Measurements from ENCODE around the gene MDM1.

MDM1 gene

DNA sequence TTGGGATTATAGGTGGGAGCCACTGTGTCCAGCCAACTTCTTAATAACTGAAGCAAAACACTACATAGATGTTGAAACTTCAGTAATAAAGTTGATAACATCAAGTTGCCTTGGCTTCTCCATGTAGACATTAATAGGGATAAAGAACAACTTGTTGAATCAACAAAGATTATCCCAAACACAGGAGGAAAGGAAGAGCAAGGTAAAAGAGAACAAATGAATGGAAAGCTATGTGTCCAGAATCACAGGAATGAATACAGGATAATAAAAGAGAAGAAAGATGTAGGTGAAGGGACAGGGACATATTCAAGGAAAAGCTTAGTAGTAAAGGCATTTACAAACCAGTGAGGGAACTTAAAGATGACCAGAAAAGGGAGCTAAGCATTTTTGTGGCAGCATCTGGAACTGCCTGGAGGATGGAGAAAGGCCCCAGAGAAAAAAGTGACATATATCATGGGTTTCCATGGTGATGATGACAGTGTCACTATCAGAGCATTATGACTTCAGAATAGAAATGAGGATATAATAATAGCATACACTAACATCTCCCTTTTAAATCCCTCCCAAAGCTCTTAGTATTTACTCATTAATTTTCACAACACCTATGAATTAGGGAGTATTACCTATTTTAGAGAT is 24.0 kb upstream of the MDM1 start:
- no peak for DNase-seq

- DNase-seq = no peak
Observed at GRCh38 chr12:68354977-68355541, 22.9 kb upstream of the MDM1 start.

DNA sequence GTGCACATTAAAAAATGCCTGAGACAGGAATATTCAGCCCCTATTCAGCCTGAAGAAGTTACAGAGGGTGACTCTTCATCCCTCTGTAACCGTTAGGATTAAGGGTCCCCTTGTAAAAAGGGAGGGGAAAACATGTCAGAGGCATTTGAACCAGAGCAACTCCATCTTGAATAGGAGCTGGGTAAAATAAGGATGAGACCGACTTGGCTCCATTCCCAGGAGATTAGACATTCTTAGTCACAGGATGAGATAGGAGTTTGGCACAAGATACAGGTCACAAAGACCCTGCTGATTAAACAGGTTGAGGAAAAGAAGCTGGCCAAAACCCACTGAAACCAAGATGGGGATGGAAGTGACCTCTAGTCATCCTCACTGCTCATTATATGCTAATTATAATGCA is 19.9 kb upstream of the MDM1 start:
- DNase-seq = no peak

- no peak for DNase-seq
Observed at GRCh38 chr12:68350753-68351152, 18.6 kb upstream of the MDM1 start.

- no peak for DNase-seq
Observed at GRCh38 chr12:68349921-68350606, 17.9 kb upstream of the MDM1 start.

DNA sequence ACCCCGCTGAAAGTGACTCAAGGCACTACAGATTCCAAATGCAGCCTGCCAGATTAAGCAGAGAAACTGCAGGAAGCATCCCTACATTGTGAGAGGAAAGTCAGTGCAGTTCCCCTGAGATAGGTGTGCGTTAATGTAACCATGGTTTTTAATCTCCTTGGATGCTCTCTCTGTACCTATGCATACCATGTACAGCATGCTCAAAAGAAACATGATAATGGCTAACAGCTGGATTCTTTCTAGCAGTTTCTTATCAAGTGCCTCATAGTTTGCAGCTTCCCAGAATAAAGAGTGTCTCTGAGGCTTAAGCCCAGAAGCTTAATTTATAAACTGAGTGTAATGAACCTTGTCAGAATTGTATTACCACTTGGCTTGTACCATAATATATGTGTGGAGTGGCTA is 17.1 kb upstream of the MDM1 start:
- DNase-seq = no peak

GRCh38 chr12:68348419-68348818 is 16.3 kb upstream of the MDM1 start:
- DNase-seq = no peak

DNA sequence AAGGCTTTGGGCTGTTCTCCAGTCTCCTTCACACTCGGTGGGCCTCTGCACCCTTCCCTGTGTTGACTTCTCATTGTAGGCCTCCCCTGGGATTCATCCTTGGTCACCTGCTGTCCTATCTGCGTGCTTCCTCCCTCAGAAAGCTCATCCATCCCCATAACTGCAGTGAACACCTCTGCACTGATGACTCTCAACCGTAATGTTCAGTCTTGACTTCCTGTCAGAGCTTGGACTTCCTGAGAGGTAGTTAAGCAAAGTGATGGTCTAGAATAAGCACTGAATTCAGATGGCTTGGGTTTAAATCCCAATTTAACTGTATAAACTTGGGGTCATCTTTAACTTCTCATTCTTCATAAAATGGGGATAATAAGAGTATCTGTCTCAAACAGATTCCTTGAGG is 13.6 kb upstream of the MDM1 start:
- no peak for DNase-seq

DNA sequence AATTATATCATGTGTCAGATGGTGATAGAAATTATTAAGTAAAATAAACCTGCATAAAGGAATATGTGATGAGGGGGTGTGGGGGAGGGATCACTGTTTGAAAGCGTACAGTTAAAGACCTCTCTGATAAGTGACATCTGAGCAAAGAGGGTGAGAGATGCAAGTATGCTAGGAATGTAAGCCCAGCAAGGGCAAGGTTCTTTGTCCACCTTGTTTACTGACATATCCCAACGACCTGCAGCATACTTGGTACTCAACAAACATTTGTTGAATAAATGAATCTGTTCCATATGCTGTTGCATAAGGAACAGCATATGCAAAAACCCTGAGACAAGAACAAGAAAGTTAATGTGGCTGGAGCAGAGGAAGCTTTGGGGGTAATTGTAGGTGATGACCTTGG is 12.0 kb upstream of the MDM1 start:
- DNase-seq = no peak

- DNase-seq = no peak
Observed at GRCh38 chr12:68342966-68343365, 10.8 kb upstream of the MDM1 start.

DNA sequence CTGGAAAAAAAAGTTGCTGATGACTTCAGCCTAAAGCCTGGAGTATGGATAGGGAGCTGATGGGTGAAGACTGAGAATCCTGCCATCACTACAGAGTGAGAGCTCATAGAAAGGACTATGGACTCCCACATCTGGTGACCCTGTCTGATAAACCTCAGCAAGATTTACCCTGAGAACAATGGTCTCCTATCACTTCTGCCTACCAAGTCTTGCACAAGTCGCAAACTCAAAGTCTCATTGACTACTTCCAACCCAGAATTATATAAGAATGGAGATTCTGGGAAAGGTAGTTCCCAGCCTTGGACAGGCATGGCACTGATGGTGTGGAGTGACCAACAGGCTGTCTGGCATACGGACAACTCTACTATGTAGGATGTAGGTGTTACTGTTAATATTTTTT is 9.7 kb upstream of the MDM1 start:
- no peak for DNase-seq

- DNase-seq = no peak
Observed at GRCh38 chr12:68340404-68341270, 8.5 kb upstream of the MDM1 start.

DNA sequence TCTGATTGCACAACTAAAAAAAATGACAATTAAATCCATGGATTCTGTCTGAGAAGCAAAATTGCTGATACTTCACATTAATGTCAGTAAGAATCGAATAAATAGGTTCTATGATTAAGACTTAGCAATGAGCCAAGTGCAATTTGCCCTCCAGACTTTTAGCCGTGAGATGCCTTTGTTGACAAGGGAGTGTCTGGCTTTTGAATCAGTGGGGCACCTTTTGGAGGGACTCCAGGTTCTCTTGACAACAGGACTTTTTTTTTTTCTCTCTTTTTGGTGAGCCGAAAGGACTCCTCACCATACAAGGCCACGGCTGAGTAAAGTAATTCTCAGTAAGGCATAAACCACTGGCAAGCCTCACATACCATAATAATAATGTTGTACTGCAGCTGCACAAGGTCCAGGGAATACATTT is 4.7 kb upstream of the MDM1 start:
- DNase-seq = no peak

DNA sequence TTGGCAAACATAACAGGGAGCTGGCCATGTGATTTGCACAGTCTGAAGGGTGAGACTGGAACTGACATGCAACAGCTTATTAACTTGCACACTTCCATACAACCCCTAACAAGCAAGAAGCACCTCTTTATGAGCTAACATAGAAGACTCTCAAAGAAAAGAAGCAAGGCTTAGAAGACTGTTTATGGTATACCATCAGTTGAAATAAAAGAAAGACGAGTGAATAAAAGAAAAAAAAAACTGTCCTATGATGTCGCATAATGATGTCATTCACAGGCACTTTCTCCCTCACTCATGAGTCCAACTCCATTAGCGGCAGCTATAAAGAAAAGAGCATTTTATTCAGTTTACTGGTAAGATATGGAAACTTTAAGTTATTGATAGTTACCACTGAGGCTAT is 3.3 kb upstream of the MDM1 start:
- DNase-seq = no peak

DNA sequence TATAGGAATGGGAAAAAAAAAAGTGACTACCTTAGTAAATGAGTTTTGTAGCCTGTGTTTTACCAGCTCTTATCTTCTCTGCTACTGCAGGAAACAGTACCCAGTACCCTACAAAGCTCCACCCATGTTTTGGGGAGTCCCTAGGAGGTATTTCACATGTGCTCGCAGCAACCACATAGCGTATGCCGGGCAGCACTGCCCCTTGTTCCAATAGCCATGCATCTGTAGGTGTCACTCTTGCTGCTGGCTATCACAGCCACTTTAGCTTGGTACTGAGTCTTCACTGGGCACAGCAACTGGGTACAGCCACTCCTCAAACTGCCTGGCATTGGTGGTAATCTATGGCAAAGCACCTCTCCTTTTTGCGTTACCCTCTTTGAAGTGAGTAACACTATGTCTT is 2.0 kb upstream of the MDM1 start:
- no peak for DNase-seq

DNA sequence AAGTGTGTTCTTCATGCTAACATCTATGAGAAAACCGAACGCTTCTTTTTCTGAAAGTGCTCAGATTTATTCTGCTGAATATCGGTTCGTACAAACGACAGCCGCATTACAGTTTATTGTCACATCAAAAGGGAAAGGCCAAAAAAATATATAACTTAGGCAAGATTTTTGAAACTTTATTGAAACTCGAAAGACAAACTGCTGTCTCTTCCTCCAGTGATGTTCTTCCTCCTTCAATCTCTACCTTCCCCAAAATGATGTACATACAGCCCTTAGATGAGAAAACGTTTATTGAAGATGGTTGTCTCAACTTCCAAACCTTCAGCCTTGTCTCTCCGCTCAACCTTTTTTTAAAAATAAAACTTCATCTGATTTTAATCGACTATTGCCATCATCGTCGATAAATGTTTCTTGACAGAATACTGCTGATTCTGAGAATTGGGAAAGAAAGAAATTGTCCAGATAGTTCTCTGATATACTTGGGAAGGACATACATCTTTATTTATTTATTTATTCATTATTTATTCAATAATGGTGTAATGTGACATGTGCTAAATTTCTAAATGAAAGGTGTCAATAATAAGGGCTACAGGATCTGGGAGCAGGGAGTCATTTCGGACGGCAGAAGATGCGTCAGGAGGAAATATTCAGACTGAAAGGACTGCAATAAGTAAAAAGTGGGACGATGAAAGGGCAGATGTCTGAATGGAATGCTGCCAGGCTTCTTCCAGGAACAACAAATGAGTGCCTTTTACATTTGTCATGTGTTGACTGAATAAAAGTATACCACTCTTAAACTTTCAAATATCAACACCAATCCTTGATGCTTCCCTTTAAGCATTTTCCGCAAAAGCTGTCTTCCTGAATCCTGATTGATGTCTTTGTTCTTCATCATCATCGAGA is 817 bp upstream of the MDM1 start:
- no peak for DNase-seq

- no peak for DNase-seq
Observed at GRCh38 chr12:68331500-68331868, 678 bp downstream of the MDM1 start.

GRCh38 chr12:68327896-68328295 is 4.3 kb downstream of the MDM1 start:
- DNase-seq = no peak

GRCh38 chr12:68326716-68327115 is 5.4 kb downstream of the MDM1 start:
- DNase-seq = no peak

- DNase-seq = no peak
Observed at GRCh38 chr12:68325966-68326365, 6.2 kb downstream of the MDM1 start.

DNA sequence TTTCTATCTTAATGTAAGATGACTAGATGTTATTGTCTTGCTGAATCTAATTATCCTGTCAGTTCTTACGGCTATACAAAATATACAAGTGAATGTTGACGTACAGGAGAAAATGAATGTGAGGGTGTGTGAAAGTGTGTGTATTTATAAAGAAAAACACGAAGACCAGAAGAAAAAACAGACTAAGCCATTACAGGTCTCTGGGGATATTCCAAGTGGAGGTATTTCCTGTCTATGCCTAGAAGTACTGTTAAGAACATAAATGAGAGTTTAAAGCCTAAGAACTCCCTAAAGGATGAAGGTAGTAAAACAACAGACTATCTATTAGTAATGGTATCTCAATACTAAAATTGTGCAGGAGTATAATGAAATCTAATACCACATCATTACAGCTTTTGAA is 7.6 kb downstream of the MDM1 start:
- no peak for DNase-seq

GRCh38 chr12:68321140-68321539 is 11.0 kb downstream of the MDM1 start:
- no peak for DNase-seq

Data from cortex of kidney (tissue), 1 donor.